SK-N-SH (cell line): ENCODE data around the gene PAN2. TPM values are rescaled to one million over a fixed set of nuclear protein-coding genes. Genes with fewer than 3 reads are reported as not detected.

ENCODE experiments used
- CTCF ChIA-PET: fragments of 300-600, 350-600 bp; formaldehyde crosslinking; extraction: SDS; loops from one replicate; lab custom pipeline; 2021; lab: Yijun Ruan, JAX
- POLR2A ChIA-PET: fragments of 350-600 bp; sonication (Branson Sonifier 250); formaldehyde crosslinking; extraction: SDS; loops from one replicate; lab custom pipeline; 2020; ENCODE audit warnings: antibody characterized with exemption, inconsistent platforms; lab: Yijun Ruan, JAX
- DNase-seq: peaks from one replicate; pipeline ENCODE4 v3.0.0; 2012
- H2AFZ ChIP-seq: fragments of 200-600 bp; sonication (generic); 2 replicates; pipeline ENCODE4 v1.8.1; 2016; ENCODE audit warnings: antibody characterized with exemption, mild to moderate bottlenecking, low read depth
- H3F3A ChIP-seq: fragments of 200-600 bp; sonication (generic); replicated peaks from 2 replicates; pipeline ENCODE3; 2016; ENCODE audit warnings: antibody characterized with exemption, mild to moderate bottlenecking; ENCODE audit not compliant: insufficient read depth
- H3K27ac ChIP-seq, 2 experiments: fragments of 200-500 bp in 1 of 2; fragments of 200-600 bp in 1 of 2; sonication (Bioruptor generic) in 1 of 2; sonication (generic), shearing (Covaris generic) in 1 of 2; 2 replicates each; pipeline versions ENCODE4 v1.5.1 to v1.6.1; 2014 to 2016; ENCODE audit warnings: low read depth in 2 of 2, inconsistent platforms in 1 of 2, low read length in 1 of 2, mild to moderate bottlenecking in 1 of 2, mixed read lengths in 1 of 2
- H3K27me3 ChIP-seq: fragments of 200-600 bp; sonication (generic), shearing (Covaris generic); 2 replicates; pipeline ENCODE4 v1.6.1; 2016; ENCODE audit warnings: mixed run types; ENCODE audit not compliant: insufficient read depth
- H3K36me3 ChIP-seq, 2 experiments: fragments of 200-500 bp in 1 of 2; fragments of 200-600 bp in 1 of 2; sonication (Bioruptor generic) in 1 of 2; sonication (generic) in 1 of 2; replicated peaks in 1 of 2; 2 replicates each; pipeline versions ENCODE3 to v1.5.1; 2014 to 2016; ENCODE audit warnings: low read length in 1 of 2, mild to moderate bottlenecking in 1 of 2; ENCODE audit not compliant: insufficient read depth in 2 of 2, control insufficient read depth in 1 of 2
- H3K4me1 ChIP-seq, 2 experiments: fragments of 200-500 bp in 1 of 2; fragments of 200-600 bp in 1 of 2; sonication (Bioruptor generic) in 1 of 2; sonication (generic), shearing (Covaris generic) in 1 of 2; 2 replicates each; pipeline versions ENCODE4 v1.5.1 to v1.6.1; 2014 to 2016; ENCODE audit warnings: low read depth in 1 of 2, low read length in 1 of 2, mixed run types in 1 of 2; ENCODE audit not compliant: insufficient read depth in 2 of 2, control insufficient read depth in 1 of 2
- H3K4me2 ChIP-seq: fragments of 200-600 bp; sonication (generic), shearing (Covaris generic); 2 replicates; pipeline ENCODE4 v1.6.1; 2017; ENCODE audit warnings: mixed run types
- H3K4me3 ChIP-seq, 2 experiments: fragments of 200-500 bp in 1 of 2; fragments of 200-600 bp in 1 of 2; sonication (Bioruptor generic) in 1 of 2; sonication (generic), shearing (Covaris generic) in 1 of 2; 2 replicates each; pipeline versions ENCODE4 v1.5.1 to v1.8.1; 2014 to 2016; ENCODE audit warnings: low read depth in 2 of 2, inconsistent platforms in 1 of 2, low read length in 1 of 2, mild to moderate bottlenecking in 1 of 2, mixed read lengths in 1 of 2, moderate library complexity in 1 of 2
- H3K79me2 ChIP-seq: fragments of 200-600 bp; sonication (generic); 2 replicates; pipeline ENCODE4 v1.8.1; 2017; ENCODE audit warnings: mild to moderate bottlenecking; ENCODE audit not compliant: insufficient read depth
- H3K9ac ChIP-seq: fragments of 200-600 bp; sonication (generic); 2 replicates; pipeline ENCODE4 v1.6.1; 2017; ENCODE audit warnings: mixed run types
- H3K9me2 ChIP-seq: fragments of 200-600 bp; sonication (generic); 2 replicates; pipeline ENCODE4 v1.6.1; 2017; ENCODE audit warnings: mixed run types
- H3K9me3 ChIP-seq: fragments of 200-600 bp; sonication (generic); 2 replicates; pipeline ENCODE4 v1.6.1; 2017; ENCODE audit warnings: mixed run types, mild to moderate bottlenecking, moderate library complexity
- H4K20me1 ChIP-seq: fragments of 200-600 bp; sonication (generic); 2 replicates; pipeline ENCODE4 v1.6.1; 2017; ENCODE audit warnings: mild to moderate bottlenecking, mixed run types; ENCODE audit not compliant: insufficient read depth
- ELF1 ChIP-seq: IDR thresholded peaks from 2 replicates; pipeline ENCODE4 v1.4.0; 2012
- EP300 ChIP-seq, 2 experiments: IDR thresholded peaks; 2 replicates each; pipeline versions ENCODE4 v1.4.0 to v1.6.1; 2012; ENCODE audit warnings: borderline replicate concordance in 1 of 2, low read depth in 1 of 2, low read length in 1 of 2
- EZH2phosphoT487 ChIP-seq: fragments of 200-600 bp; sonication (generic); IDR thresholded peaks from 2 replicates; pipeline ENCODE4 v1.6.1; 2017; ENCODE audit warnings: low read depth, mixed run types, mild to moderate bottlenecking, antibody characterized with exemption, moderate library complexity, borderline replicate concordance
- FOXJ3 ChIP-seq: sonication (generic); formaldehyde crosslinking; IDR thresholded peaks from 2 replicates; pipeline ENCODE4 v1.5.1; 2020; ENCODE audit warnings: mild to moderate bottlenecking, missing genetic modification reagents
- FOXM1 ChIP-seq: IDR thresholded peaks from 2 replicates; pipeline ENCODE4 v1.4.0; 2012; ENCODE audit warnings: low read depth, mild to moderate bottlenecking
- GABPA ChIP-seq: IDR thresholded peaks from 2 replicates; pipeline ENCODE4 v1.4.0; 2012; ENCODE audit warnings: low read depth, mild to moderate bottlenecking
- IRF3 ChIP-seq: fragments of 150-350 bp; IDR thresholded peaks from 2 replicates; pipeline ENCODE4 v1.6.1; 2016; ENCODE audit warnings: mild to moderate bottlenecking, low read depth, low read length
- MAX ChIP-seq: IDR thresholded peaks from 2 replicates; pipeline ENCODE4 v1.4.0; 2012; ENCODE audit warnings: low read depth
- NFIC ChIP-seq: IDR thresholded peaks from 2 replicates; pipeline ENCODE4 v1.4.0; 2012; ENCODE audit warnings: borderline replicate concordance
- NRF1 ChIP-seq: IDR thresholded peaks from 2 replicates; pipeline ENCODE4 v1.6.1; 2012; ENCODE audit warnings: low read depth, mild to moderate bottlenecking, low read length
- POLR2AphosphoS5 ChIP-seq: IDR thresholded peaks from 2 replicates; pipeline ENCODE4 v1.6.1; 2012; ENCODE audit warnings: low read depth, low read length
- RCOR1 ChIP-seq: fragments of 150-350 bp; IDR thresholded peaks from 2 replicates; pipeline ENCODE4 v1.6.1; 2017; ENCODE audit warnings: antibody characterized with exemption, low read length
- REST ChIP-seq: IDR thresholded peaks from 2 replicates; pipeline ENCODE4 v1.6.1; 2012; ENCODE audit warnings: mild to moderate bottlenecking, low read depth, low read length, moderate library complexity
- SMC3 ChIP-seq: IDR thresholded peaks from 2 replicates; pipeline ENCODE4 v1.6.1; 2012; ENCODE audit warnings: low read depth, low read length, improper control_type of control experiment
- TAF1 ChIP-seq: IDR thresholded peaks from 2 replicates; pipeline ENCODE4 v1.6.1; 2012; ENCODE audit warnings: low read depth, mild to moderate bottlenecking, low read length, moderate library complexity, borderline replicate concordance
- USF1 ChIP-seq: IDR thresholded peaks from 2 replicates; pipeline ENCODE4 v1.4.0; 2012; ENCODE audit warnings: low read depth, borderline replicate concordance
- YY1 ChIP-seq: IDR thresholded peaks from 2 replicates; pipeline ENCODE4 v1.4.0; 2012; ENCODE audit warnings: low read depth, mild to moderate bottlenecking
- ZBTB33 ChIP-seq: IDR thresholded peaks from 2 replicates; pipeline ENCODE4 v1.4.0; 2012; ENCODE audit warnings: low read depth, borderline replicate concordance
- WGBS: methylation state at CpG from one replicate; pipeline ENCODE4 v1.1.6; 2017; ENCODE audit warnings: low lambda C conversion rate; 5-methylcytosine and 5-hydroxymethylcytosine counted together
- polyA plus RNA-seq, 3 experiments: library from polyadenylated mRNA; depleted of rRNA; stranded (reverse); fragments of >200 nt; gene quantifications; 2 replicates each; pipeline ENCODE4 v1.2.3, GENCODE V29; 2012
- TF ChIP-seq, protein P1 (sequence below): fragments of 200-600 bp; sonication (generic); IDR thresholded peaks from 2 replicates; pipeline ENCODE4 v1.6.1; 2017; ENCODE audit warnings: antibody characterized with exemption, mild to moderate bottlenecking, moderate library complexity

Gene PAN2
- polyA plus RNA-seq, 1 of the 3 experiments (the other 2 are of a cell fraction) = 37.1 TPM

DNA sequence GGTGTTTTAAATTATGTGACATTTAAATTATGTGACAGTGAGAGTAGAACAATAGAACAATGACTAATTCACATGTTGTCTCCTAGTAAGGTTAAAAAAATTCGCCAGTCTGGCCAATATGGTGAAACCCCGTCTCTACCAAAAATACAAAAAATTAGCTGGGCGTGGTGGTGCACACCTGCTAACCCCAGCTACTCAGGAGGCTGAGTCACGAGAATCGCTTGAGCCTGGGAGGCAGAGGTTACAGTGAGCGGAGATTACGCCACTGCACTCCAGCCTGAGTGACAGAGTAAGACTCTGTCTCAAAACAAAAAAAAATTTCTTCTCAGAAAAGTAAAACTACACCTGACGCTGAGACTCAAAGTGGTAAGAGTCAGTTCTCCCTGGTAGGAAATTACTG lies 36.4 kb downstream of the PAN2 start:
- no peak overlapping the region for H3K4me3 ChIP-seq
- TF ChIP-seq IRF3 = no peak
- TF ChIP-seq USF1 = no peak
- TF ChIP-seq GABPA = no peak
- TF ChIP-seq TAF1 = no peak
- no peak for TF ChIP-seq ELF1
- TF ChIP-seq RCOR1 = no peak
- TF ChIP-seq EZH2phosphoT487 = no peak
- no peak for TF ChIP-seq NFIC
- no peak for TF ChIP-seq ZBTB33
- TF ChIP-seq FOXM1 = no peak
- no peak for TF ChIP-seq EP300 (IDR thresholded peaks at IDR 0.05; ENCODE audit: borderline replicate concordance in 1 of 2, low read depth in 1 of 2, low read length in 1 of 2)
- TF ChIP-seq NRF1 = no peak
- no peak for TF ChIP-seq YY1
- no peak for TF ChIP-seq POLR2AphosphoS5
- TF ChIP-seq, protein P1, sequence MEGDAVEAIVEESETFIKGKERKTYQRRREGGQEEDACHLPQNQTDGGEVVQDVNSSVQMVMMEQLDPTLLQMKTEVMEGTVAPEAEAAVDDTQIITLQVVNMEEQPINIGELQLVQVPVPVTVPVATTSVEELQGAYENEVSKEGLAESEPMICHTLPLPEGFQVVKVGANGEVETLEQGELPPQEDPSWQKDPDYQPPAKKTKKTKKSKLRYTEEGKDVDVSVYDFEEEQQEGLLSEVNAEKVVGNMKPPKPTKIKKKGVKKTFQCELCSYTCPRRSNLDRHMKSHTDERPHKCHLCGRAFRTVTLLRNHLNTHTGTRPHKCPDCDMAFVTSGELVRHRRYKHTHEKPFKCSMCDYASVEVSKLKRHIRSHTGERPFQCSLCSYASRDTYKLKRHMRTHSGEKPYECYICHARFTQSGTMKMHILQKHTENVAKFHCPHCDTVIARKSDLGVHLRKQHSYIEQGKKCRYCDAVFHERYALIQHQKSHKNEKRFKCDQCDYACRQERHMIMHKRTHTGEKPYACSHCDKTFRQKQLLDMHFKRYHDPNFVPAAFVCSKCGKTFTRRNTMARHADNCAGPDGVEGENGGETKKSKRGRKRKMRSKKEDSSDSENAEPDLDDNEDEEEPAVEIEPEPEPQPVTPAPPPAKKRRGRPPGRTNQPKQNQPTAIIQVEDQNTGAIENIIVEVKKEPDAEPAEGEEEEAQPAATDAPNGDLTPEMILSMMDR = no peak
- TF ChIP-seq REST = no peak
- no peak for TF ChIP-seq MAX
- TF ChIP-seq FOXJ3 (CRISPR knock-in tag) = no peak
- no peak for TF ChIP-seq SMC3
- H3K9me2 ChIP-seq = no peaks in the 10 kb centered on the region
- H2AFZ ChIP-seq = no peak overlapping the region
- no peaks in the 10 kb centered on the region for H3K27me3 ChIP-seq
- ChIA-PET CTCF (interaction anchor here (1.0 to 2.7 kb wide), 3 partner anchors 10 to 167 kb away, joined by 3 to 6 read pairs (median 3); partner anchors contain the start of gene CNPY2), POLR2A (no interaction called here)
- H3K9me3 ChIP-seq = no peaks in the 10 kb centered on the region
- 95% methylated on average over 8 of the region's 8 CpGs for WGBS
- H3K79me2 ChIP-seq = peaks cover 90% of the 10 kb centered on the region
- peaks cover 14 to 27% of the 10 kb centered on the region in 2 experiments; a peak in 2 of 4 replicates for H3K4me1 ChIP-seq
- no peak overlapping the region for H3K27ac ChIP-seq
- H4K20me1 ChIP-seq = peaks cover 51% of the 10 kb centered on the region
- peak overlapping the region; percentile 96 for H3K4me2 ChIP-seq
- H3K36me3 ChIP-seq = peaks cover 4 to 22% of the 10 kb centered on the region in 2 experiments
- DNase-seq = no peak
- no peak overlapping the region for H3K9ac ChIP-seq
- peaks cover 21% of the 10 kb centered on the region for H3F3A ChIP-seq
